ENCODE results near the gene MT1F.
"Not testable (repeated sequence)": the region's sequence is repeated elsewhere in the genome, so short reads cannot be mapped to it uniquely, and the experiment has no call there.

The MT1F gene

GRCh38 chr16:56657555-56658326, at the start of gene MT1F:
MT1F (plus strand) TSS chr16:56657959; CDS start chr16:56658059, 100 bp downstream.
- peak; percentile 84 for DNase-seq

DNA sequence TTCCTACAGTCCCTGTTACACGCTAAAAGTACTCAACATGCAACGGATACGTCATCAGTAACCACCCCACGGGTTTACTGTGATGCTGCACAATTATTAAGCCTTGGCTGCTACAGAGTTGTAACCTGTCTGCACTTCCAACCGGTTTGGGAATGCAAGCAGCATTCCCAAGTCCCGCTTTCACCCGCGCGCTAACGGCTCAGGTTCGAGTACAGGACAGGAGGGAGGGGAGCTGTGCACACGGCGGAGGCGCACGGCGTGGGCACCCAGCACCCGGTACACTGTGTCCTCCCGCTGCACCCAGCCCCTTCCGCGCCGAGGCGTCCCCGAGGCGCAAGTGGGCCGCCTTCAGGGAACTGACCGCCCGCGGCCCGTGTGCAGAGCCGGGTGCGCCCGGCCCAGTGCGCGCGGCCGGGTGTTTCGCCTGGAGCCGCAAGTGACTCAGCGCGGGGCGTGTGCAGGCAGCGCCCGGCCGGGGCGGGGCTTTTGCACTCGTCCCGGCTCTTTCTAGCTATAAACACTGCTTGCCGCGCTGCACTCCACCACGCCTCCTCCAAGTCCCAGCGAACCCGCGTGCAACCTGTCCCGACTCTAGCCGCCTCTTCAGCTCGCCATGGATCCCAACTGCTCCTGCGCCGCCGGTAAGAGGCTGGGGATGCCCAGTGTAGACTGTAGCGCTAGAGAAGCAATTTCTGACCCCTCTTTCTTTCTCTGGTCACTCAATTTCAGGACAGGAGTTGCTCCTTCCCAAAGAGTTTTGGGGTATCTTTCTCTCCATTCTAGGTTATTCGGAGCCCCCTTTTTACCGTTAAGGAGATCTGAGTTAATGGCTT, 49.5 kb upstream of the MT1F start, which contains the start of gene MT2A:
TSS of gene MT2A (plus strand) at position 542 of the 833 bp plus-strand sequence. CDS start at position 614, 72 bp downstream.
- peak; percentile 99 for DNase-seq

GRCh38 chr16:56608876-56609462, 48.8 kb upstream of the MT1F start:
- no peak for DNase-seq

GRCh38 chr16:56609463-56609921, 48.3 kb upstream of the MT1F start:
- DNase-seq = peak; percentile 99

DNA sequence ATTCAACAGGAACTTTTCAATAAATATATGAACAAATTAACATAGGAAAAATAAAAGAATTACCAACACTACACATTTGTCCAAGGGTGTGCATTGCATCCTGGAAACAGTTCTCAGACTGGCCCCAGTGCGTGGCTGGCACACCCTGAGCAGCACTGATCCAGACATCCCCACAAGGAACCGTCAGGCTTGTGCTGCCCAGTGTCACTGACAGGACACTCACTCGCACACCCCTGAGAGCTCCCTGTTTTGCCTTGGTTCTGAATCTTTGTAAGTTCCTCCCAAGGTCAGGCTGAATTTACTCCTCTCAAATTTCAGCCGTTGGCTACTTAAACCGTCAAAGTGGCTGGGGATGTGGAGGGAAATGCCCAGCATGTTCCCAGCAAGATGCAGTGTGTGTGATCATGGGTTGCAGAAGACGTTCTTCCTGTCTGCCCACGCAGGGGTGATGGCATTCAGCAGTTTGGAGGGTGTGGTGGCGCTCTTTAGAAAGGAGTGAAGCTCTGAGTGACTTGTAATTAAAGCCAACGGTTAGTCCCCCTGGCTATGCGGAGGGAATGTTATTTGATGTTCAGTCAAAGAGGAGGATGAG, 47.6 kb upstream of the MT1F start:
- peak; percentile 100 for DNase-seq

GRCh38 chr16:56610609-56611111, 47.1 kb upstream of the MT1F start:
- DNase-seq = no peak

DNA sequence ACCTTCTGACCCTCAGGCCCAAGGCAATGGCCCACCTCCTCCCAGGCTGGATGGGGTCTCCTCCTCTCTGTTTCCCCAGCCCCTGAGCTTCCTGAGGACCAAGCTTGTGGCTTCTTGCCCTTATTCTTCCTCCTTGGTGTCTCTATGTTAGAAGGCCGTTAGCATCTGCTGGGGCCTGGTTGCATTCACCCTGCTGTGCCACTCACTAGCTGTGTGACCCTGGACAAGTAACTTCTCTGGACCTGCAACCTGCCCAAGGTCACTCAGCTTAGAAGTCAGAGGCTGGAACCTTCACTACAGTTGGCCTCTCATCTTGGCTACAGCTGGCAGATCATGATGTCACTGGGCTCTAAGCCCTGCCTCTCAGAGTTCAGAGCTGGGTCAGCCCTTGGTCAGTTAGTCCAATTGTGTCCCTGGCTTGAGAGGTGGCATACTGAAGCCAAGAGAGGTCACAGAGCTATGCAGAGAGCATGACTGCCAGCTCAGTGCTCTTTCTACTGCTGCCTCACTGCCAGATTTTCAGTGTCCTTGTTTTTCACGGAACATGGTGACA, 46.4 kb upstream of the MT1F start:
- peak; percentile 71 for DNase-seq

DNA sequence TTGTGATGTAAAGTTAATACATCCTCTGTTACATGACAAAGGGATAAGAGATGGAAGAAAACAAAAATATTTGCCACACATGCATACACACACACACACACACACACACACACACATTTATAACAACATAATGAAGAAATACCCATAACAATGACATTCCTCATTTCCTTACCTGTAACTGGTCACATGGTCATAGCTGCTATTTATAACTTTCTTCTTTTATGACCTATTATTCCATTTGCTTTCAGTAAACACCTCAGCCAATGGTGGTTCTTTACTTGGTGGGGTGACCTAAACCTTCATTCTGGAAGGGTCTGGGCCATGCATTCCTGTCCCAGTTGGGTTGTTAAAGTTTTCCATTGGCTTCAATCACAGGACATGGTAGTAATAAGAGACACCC, 44.1 kb upstream of the MT1F start:
- no peak for DNase-seq

GRCh38 chr16:56614549-56614991, 43.2 kb upstream of the MT1F start:
- no peak for DNase-seq

DNA sequence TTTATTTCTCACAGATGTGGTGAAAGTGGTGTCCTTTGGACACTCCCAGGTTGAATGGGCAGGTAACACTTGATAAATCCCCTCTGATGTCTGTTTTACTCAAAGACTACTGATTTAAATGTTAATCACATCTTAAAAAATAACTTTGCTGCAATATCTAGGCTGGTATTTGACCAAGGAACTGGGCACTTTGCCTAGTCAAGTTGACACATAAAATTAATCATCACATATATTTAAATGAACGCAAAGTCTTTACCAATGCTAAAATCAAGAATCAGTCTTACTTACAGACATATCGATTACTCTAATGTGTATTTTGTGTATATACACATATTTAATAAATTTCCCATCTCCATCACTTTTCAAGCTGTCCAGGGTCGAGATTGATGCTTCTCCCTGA, 42.4 kb upstream of the MT1F start:
- DNase-seq = no peak

DNA sequence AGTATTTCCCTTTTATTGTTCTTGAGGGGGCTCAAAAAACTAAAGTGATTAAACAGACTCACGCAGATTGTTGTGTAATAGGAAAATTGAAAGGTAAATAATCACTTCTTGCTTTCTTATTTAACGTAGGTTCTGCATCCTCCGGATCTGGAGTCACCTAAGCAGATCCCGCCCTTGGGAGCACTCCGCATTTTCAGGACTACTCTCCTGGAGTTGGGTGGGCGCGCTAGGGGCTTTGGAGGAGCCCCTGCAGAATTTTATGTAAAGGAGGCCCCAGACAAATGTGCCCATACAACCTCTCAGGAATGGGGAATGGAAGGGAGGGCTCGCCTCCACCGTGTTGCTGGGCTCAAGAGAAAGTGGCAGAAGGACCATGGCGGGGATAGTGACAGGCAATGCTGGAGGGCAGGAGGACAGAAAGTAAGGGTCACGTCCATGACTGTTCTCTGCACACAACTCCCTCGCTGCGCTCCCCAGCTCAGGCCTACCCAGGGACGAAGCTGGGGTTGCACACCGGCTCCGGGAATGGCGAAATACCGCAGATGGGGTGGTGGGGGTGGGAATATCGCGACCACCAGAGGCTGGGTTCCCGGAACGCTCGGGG, 41.0 kb upstream of the MT1F start:
- DNase-seq = no peak

DNA sequence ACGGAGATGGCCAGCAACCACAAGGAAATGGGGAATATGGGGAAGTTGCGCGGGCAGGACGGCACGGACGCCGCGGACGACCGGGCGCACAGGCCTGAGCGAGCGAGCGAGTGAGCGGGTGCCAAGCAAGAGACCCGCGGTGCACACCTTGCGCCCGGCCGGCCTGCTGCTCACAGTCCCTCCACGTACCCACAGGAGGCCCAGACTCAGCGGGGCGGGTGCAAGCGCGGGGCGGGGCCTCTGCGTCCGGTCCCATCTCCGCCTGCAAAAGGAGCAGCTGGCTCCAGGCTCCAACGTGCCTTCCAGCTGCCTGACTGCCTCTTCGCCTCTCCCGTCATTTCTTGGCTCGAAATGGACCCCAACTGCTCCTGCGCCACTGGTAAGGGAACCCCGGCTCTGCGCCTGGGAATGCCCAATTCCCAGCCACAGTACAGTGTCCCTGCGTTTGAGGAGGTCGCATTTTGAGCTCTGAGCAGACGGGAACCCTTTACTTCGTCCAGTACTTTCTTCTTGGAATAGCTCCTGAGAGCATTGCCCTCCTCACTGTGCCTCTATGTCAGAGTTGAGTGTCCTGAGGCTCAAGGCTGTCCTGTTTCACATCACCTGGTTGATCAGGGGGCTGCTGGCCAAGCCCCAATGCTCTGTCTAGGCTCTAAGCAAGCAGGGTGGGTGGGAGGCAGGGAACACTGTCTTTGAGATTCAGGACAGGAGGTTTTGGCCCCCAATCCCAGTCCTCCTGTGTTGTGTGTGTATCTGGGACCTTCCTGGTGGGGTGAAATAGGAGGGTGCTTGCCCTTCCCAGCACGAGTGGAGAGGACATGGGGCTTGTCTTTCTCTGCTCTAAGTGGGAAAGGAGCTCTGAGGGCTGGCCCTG, 40.3 kb upstream of the MT1F start:
- DNase-seq = no peak

DNA sequence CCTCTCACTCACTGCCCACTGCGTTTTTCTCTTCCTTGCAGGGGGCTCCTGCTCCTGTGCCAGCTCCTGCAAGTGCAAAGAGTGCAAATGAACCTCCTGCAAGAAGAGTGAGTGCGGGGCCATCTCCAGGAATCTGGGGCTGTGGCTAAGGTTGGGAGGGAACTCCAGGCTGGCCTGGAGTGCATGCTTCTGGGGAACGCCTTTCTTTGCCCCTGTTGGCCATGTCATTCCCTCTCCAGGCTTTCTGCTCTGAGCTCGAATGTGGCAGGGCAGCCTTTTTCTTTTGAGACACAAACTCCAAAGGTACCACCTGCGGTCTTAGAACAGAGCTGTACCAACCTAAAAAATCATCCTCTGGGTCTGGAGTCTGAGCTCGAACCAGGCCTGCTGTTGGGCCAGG, 39.6 kb upstream of the MT1F start:
- no peak for DNase-seq

- no peak for DNase-seq
These were observed 37.3 kb upstream of the MT1F start for GRCh38 chr16:56620339-56620897.

- DNase-seq = not testable (repeated sequence)
These were observed 35.9 kb upstream of the MT1F start for GRCh38 chr16:56621665-56622445.

DNA sequence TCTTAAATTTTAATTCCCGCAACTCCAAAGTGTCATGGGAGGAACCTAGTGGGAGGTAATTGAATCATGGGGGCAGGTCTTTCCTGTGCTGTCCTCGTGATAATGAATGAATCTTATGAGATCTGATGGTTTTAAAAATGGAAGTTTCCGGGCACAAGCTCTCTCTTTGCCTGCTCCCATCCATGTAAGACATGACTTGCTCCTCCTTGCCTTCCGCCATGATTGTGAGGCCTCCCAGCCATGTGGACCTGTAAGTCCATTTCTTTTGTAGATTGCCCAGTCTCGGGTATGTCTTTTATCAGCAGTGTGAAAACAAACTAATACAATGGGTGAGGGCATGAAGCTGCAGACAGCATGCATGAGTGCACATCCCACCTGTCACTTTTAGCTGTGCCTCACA, 34.6 kb upstream of the MT1F start:
- not testable (repeated sequence) for DNase-seq

- DNase-seq = peak; percentile 47
These were observed 34.1 kb upstream of the MT1F start for GRCh38 chr16:56623637-56624036.

DNA sequence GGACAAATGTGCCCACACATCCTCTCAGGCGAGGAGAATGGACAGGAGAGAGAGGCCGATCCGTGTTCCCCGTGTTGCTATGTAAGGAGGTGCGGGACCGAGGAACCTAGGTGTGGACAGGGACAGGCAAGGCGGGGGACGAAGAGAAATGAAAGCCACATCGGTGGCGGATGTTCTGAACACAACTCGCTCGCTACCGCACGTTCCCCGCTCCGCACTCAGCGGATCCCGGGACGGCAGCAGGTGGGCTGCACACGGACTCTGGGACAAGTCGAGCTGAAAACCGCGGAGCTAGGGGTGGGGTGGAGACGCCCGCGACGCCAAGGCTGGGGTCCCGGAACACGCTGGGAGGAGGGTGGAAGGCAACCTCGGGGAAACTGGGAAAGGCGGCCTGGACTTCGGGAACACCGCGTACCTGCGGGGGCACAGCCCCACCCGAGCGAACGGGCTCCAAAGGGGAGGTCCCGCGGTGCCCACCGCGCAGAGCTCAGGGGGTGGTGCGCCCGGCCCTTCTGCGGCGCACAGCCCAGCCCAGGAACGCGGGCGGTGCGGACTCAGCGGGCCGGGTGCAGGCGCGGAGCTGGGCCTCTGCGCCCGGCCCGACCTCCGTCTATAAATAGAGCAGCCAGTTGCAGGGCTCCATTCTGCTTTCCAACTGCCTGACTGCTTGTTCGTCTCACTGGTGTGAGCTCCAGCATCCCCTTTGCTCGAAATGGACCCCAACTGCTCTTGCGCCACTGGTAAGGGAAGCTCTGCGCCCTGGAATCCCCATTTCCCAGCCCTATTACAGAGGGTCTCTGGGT, 32.4 kb upstream of the MT1F start, which contains the start of gene MT1E:
TSS of gene MT1E (plus strand) at position 642 of the 803 bp plus-strand sequence. CDS start at position 713, 71 bp downstream.
- peak; percentile 89 for DNase-seq

Data from inflammatory macrophage treated with lipopolysaccharide for 4 hours (primary cell).